DND-41 (cell line): ENCODE measurements around the gene CAMKV.

Experiments
- EZH2 ChIP-seq: IDR thresholded peaks from 3 replicates; pipeline ENCODE4 v1.6.1; 2012; ENCODE audit warnings: borderline replicate concordance, low read depth, mild to moderate bottlenecking, moderate library complexity, low read length, inconsistent platforms; ENCODE audit not compliant: severe bottlenecking
- TF ChIP-seq, protein P1 (sequence below): IDR thresholded peaks from 2 replicates; pipeline ENCODE4 v1.5.1; 2012; ENCODE audit warnings: borderline replicate concordance, low read length, moderate library complexity, mild to moderate bottlenecking; ENCODE audit not compliant: poor library complexity, severe bottlenecking; ENCODE audit errors: extremely low read depth

DNA sequence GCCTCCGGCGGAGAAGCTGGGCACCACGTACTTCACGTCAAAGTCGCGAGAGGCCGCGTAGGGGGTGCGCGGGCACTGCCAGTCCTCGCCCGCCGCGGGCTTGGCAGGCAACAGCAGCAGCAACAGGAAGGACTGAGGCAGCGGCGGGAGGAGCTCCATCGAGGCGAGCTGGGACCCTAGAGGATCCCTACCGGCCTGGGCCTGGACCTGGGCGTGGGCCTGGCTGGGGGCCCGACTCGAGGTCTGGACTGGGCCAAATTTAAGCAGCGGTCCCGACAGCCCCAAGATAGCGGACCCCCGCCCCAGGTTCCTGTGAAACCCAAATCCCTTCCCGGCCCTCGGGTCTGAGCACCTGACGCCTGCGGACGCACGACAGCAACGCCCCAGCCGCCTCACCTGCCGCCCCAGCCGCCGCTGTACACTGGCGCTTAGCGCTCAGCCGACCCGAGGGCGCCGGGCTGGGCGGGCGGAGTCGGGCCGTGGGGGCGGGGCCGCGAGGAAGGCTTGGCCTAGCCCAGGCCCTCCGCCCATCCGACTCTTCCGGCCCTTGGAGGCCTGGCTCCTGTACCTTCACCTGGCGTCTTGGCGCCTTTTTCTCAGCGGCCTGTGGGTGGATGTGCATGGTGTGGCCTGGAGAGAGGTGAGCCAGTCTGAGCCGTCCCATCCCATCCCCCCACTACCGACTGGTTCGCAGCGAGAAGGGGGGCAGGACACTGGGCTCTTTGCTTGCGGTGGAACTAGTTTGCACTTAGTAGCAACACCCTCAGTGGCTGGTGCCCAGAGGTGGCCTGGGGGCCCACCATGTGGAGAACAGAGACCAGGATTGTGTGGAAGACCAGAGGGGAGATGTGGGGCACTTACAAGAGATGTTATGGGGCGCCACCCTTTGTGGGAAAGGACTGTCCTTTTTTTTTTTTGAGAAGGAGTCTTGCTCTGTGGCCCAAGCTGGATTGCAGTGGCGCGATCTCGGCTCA lies 34.0 kb upstream of the CAMKV start, which contains the start of gene MST1R:
- TF ChIP-seq, protein P1, sequence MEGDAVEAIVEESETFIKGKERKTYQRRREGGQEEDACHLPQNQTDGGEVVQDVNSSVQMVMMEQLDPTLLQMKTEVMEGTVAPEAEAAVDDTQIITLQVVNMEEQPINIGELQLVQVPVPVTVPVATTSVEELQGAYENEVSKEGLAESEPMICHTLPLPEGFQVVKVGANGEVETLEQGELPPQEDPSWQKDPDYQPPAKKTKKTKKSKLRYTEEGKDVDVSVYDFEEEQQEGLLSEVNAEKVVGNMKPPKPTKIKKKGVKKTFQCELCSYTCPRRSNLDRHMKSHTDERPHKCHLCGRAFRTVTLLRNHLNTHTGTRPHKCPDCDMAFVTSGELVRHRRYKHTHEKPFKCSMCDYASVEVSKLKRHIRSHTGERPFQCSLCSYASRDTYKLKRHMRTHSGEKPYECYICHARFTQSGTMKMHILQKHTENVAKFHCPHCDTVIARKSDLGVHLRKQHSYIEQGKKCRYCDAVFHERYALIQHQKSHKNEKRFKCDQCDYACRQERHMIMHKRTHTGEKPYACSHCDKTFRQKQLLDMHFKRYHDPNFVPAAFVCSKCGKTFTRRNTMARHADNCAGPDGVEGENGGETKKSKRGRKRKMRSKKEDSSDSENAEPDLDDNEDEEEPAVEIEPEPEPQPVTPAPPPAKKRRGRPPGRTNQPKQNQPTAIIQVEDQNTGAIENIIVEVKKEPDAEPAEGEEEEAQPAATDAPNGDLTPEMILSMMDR = no peak
- TF ChIP-seq EZH2 = no peak
